ENCODE data around the gene UBTD1.

UBTD1 gene

GRCh38 chr10:97589479-97589878 lies 90.8 kb downstream of the UBTD1 start, which contains the start of gene C10orf62:
Gene C10orf62 (plus strand): TSS chr10:97589721. CDS start chr10:97589898, 177 bp downstream.
- TF ChIP-seq ZBTB7A (IDR thresholded peaks at IDR 0.05; ENCODE audit: low read depth): no peak
- no peak for TF ChIP-seq TEAD4 (IDR thresholded peaks at IDR 0.05)
- no peak for TF ChIP-seq TAF1 (IDR thresholded peaks at IDR 0.05; ENCODE audit: low read depth)
- no peak for TF ChIP-seq MAX (IDR thresholded peaks at IDR 0.05)
- TF ChIP-seq RAD21 (IDR thresholded peaks at IDR 0.05; ENCODE audit: low read depth): no peak
- TF ChIP-seq EGR1 (IDR thresholded peaks at IDR 0.05): no peak
- 0 out of 2 replicates have a peak, but pooled peaks have one; percentile 6 for TF ChIP-seq NFIC (IDR thresholded peaks at IDR 0.05)

GRCh38 chr10:97590082-97590747 lies 91.5 kb downstream of the UBTD1 start:
- no peak for TF ChIP-seq CREB1 (IDR thresholded peaks at IDR 0.05; ENCODE audit: low read depth)
- no peak for TF ChIP-seq TAF1 (IDR thresholded peaks at IDR 0.05; ENCODE audit: low read depth)
- no peak for TF ChIP-seq REST (IDR thresholded peaks at IDR 0.05; ENCODE audit: low read depth)
- TF ChIP-seq EGR1 (IDR thresholded peaks at IDR 0.05): no peak
- no peak for TF ChIP-seq USF1 (IDR thresholded peaks at IDR 0.05)
- TF ChIP-seq YY1 (IDR thresholded peaks at IDR 0.05; ENCODE audit: low read depth): no peak
- TF ChIP-seq NFIC (IDR thresholded peaks at IDR 0.05): no peak
- TF ChIP-seq ZBTB7A (IDR thresholded peaks at IDR 0.05; ENCODE audit: low read depth): no peak

GRCh38 chr10:97590748-97591495 lies 92.2 kb downstream of the UBTD1 start:
- TF ChIP-seq EGR1 (IDR thresholded peaks at IDR 0.05): no peak
- peak; percentile 41; the same call in 1 of the 2 replicates for TF ChIP-seq NFIC (IDR thresholded peaks at IDR 0.05)
- no peak for TF ChIP-seq ZBTB7A (IDR thresholded peaks at IDR 0.05; ENCODE audit: low read depth)
- no peak for TF ChIP-seq CREB1 (IDR thresholded peaks at IDR 0.05; ENCODE audit: low read depth)
- no peak for TF ChIP-seq USF1 (IDR thresholded peaks at IDR 0.05)
- no peak for TF ChIP-seq RAD21 (IDR thresholded peaks at IDR 0.05; ENCODE audit: low read depth)
- TF ChIP-seq REST (IDR thresholded peaks at IDR 0.05; ENCODE audit: low read depth): no peak
- no peak for TF ChIP-seq FOXM1 (IDR thresholded peaks at IDR 0.05; ENCODE audit: borderline replicate concordance, low read depth)

- no peak for TF ChIP-seq CEBPB (IDR thresholded peaks at IDR 0.05)
- no peak for TF ChIP-seq REST (IDR thresholded peaks at IDR 0.05; ENCODE audit: low read depth)
- TF ChIP-seq FOXM1 (IDR thresholded peaks at IDR 0.05; ENCODE audit: borderline replicate concordance, low read depth): no peak
- no peak for TF ChIP-seq EP300 (IDR thresholded peaks at IDR 0.05; ENCODE audit: borderline replicate concordance)
- TF ChIP-seq MAX (IDR thresholded peaks at IDR 0.05): no peak
- TF ChIP-seq ZBTB7A (IDR thresholded peaks at IDR 0.05; ENCODE audit: low read depth): no peak
- TF ChIP-seq NFIC (IDR thresholded peaks at IDR 0.05): no peak
- no peak for TF ChIP-seq TEAD4 (IDR thresholded peaks at IDR 0.05)
- TF ChIP-seq CREB1 (IDR thresholded peaks at IDR 0.05; ENCODE audit: low read depth): no peak
- TF ChIP-seq YY1 (IDR thresholded peaks at IDR 0.05; ENCODE audit: low read depth): no peak
- TF ChIP-seq TCF12 (IDR thresholded peaks at IDR 0.05; ENCODE audit: low read depth): no peak
- TF ChIP-seq USF1 (IDR thresholded peaks at IDR 0.05): no peak
- no peak for TF ChIP-seq EGR1 (IDR thresholded peaks at IDR 0.05)
- no peak for TF ChIP-seq TAF1 (IDR thresholded peaks at IDR 0.05; ENCODE audit: low read depth)
- TF ChIP-seq RAD21 (IDR thresholded peaks at IDR 0.05; ENCODE audit: low read depth): no peak
Observed at GRCh38 chr10:97593421-97593820, 94.7 kb downstream of the UBTD1 start.
